Testis (tissue), 2 donors: Measurements from ENCODE around the gene OPN3.

ENCODE experiments used
- CTCF ChIP-seq, 3 experiments: fragments of 450-650 bp in 2 of 3; fragments of 200-600 bp in 1 of 3; sonication (generic) in 1 of 3; IDR thresholded peaks; one replicate each; pipeline ENCODE4 v1.5.1; 2016 to 2019; ENCODE audit warnings: antibody characterized with exemption in 3 of 3, mild to moderate bottlenecking in 2 of 3, moderate library complexity in 1 of 3
- POLR2A ChIP-seq: fragments of 450-650 bp; IDR thresholded peaks from one replicate; pipeline ENCODE4 v1.6.1; 2017; ENCODE audit warnings: antibody characterized with exemption, mild to moderate bottlenecking, moderate library complexity

GRCh38 chr1:241645199-241645598, 5.0 kb upstream of the OPN3 start:
- no peak for TF ChIP-seq CTCF (IDR thresholded peaks at IDR 0.05)
- no peak for TF ChIP-seq POLR2A
